Calu3 (cell line): ENCODE results near the gene ATPAF2. TPM values are rescaled to one million over a fixed set of nuclear protein-coding genes. Genes with fewer than 3 reads are reported as not detected.
"Not testable (repeated sequence)": the region's sequence is repeated elsewhere in the genome, so short reads cannot be mapped to it uniquely, and the experiment has no call there.

Experiments
- BruUV-seq: library from RNA; stranded (reverse); fragments of 400-500 nt; replicated peaks from 2 replicates; lab custom pipeline; 2021; lab: Mats Ljungman, UMichigan
- CTCF ChIA-PET: fragments of 300-600 bp; sonication (Branson Sonifier 250); formaldehyde crosslinking; loops from one replicate; lab custom pipeline; 2022; ENCODE audit warnings: antibody characterized with exemption; lab: Charles Lee
- DNase-seq: peaks from one replicate; pipeline ENCODE4 v3.0.0; 2022
- H3K27ac Mint-ChIP-seq: one replicate; pipeline ENCODE4 v1.8.0; 2022; ENCODE audit warnings: mixed read lengths; ENCODE audit not compliant: unreplicated experiment
- H3K27me3 Mint-ChIP-seq: one replicate; pipeline ENCODE4 v1.8.0; 2022; ENCODE audit warnings: mixed read lengths; ENCODE audit not compliant: unreplicated experiment
- H3K36me3 Mint-ChIP-seq: one replicate; pipeline ENCODE4 v1.8.0; 2022; ENCODE audit warnings: mild to moderate bottlenecking, moderate library complexity, mixed read lengths; ENCODE audit not compliant: insufficient read depth, unreplicated experiment
- H3K4me1 Mint-ChIP-seq: one replicate; pipeline ENCODE4 v1.8.0; 2022; ENCODE audit warnings: mild to moderate bottlenecking, low read depth, mixed read lengths; ENCODE audit not compliant: unreplicated experiment
- H3K4me3 Mint-ChIP-seq: one replicate; pipeline ENCODE4 v1.8.0; 2022; ENCODE audit warnings: mild to moderate bottlenecking, low read depth, moderate library complexity, mixed read lengths; ENCODE audit not compliant: unreplicated experiment
- H3K9me3 Mint-ChIP-seq: one replicate; pipeline ENCODE4 v1.8.0; 2022; ENCODE audit warnings: low read depth, mixed read lengths; ENCODE audit not compliant: unreplicated experiment
- CTCF ChIP-seq: fragments of 200-600 bp; IDR thresholded peaks from one replicate; pipeline ENCODE4 v1.8.0; 2022; ENCODE audit warnings: antibody characterized with exemption; ENCODE audit not compliant: unreplicated experiment
- intact Hi-C: fragments of 100-400 bp; cut with micrococcal nuclease; formaldehyde crosslinking; loops from one replicate; pipeline ENCODE4 v1.10.0; 2022; ENCODE audit not compliant: unreplicated experiment
- total RNA-seq: library from RNA; stranded (reverse); gene quantifications from 2 replicates; pipeline ENCODE4 v1.2.3, GENCODE V29; 2022

The ATPAF2 gene
- total RNA-seq, 1 experiment from 2014 or later: 17.7 TPM

GRCh38 chr17:18002171-18002570 lies 36.8 kb downstream of the ATPAF2 start:
- Mint-ChIP-seq H3K4me3 (no peak overlapping the region), H3K27ac (no peak overlapping the region), H3K9me3 (no peaks in the 10 kb centered on the region), H3K36me3 (peaks cover 4% of the 10 kb centered on the region), H3K27me3 (no peaks in the 10 kb centered on the region), H3K4me1 (no peaks in the 10 kb centered on the region)
- no TSS peak for BruUV-seq
- DNase-seq: no peak
- no peak for TF ChIP-seq CTCF
- intact Hi-C loops: no loop called here
- CTCF ChIA-PET: no interaction called here

GRCh38 chr17:18000030-18000408 lies 38.9 kb downstream of the ATPAF2 start:
- H3K4me1 Mint-ChIP-seq: no peaks in the 10 kb centered on the region
- no peaks in the 10 kb centered on the region for H3K27me3 Mint-ChIP-seq
- no peak for DNase-seq
- no peak for TF ChIP-seq CTCF
- intact Hi-C loops: no loop called here
- no peaks in the 10 kb centered on the region for H3K9me3 Mint-ChIP-seq
- no peak overlapping the region for H3K4me3 Mint-ChIP-seq
- no peaks in the 10 kb centered on the region for H3K36me3 Mint-ChIP-seq
- no TSS peak for BruUV-seq
- H3K27ac Mint-ChIP-seq: no peak overlapping the region
- CTCF ChIA-PET: no interaction called here

- H3K27me3 Mint-ChIP-seq: no peaks in the 10 kb centered on the region
- DNase-seq: no peak
These were observed 39.5 kb downstream of the ATPAF2 start for GRCh38 chr17:17999364-18000029.

GRCh38 chr17:17998934-17999333 lies 40.0 kb downstream of the ATPAF2 start:
- Mint-ChIP-seq H3K4me3 (no peak overlapping the region), H3K9me3 (no peaks in the 10 kb centered on the region), H3K27me3 (no peaks in the 10 kb centered on the region), H3K36me3 (no peaks in the 10 kb centered on the region), H3K27ac (no peak overlapping the region), H3K4me1 (no peaks in the 10 kb centered on the region)
- no TSS peak for BruUV-seq
- CTCF ChIA-PET: no interaction called here
- intact Hi-C loops: no loop called here
- TF ChIP-seq CTCF: no peak
- DNase-seq: no peak

More at GRCh38 chr17:17999364-18000029, 39.5 kb downstream of the ATPAF2 start:
- intact Hi-C loops: no loop called here
- no peak overlapping the region for H3K27ac Mint-ChIP-seq
- no peak for TF ChIP-seq CTCF
- H3K36me3 Mint-ChIP-seq: no peaks in the 10 kb centered on the region
- no peaks in the 10 kb centered on the region for H3K4me1 Mint-ChIP-seq
- CTCF ChIA-PET: no interaction called here
- H3K9me3 Mint-ChIP-seq: no peaks in the 10 kb centered on the region
- no peak overlapping the region for H3K4me3 Mint-ChIP-seq
- no TSS peak for BruUV-seq

GRCh38 chr17:17995887-17996286 lies 43.1 kb downstream of the ATPAF2 start:
- H3K27ac Mint-ChIP-seq, H3K9me3 Mint-ChIP-seq, H3K4me3 Mint-ChIP-seq, CTCF ChIA-PET, H3K4me1 Mint-ChIP-seq, intact Hi-C loops, H3K36me3 Mint-ChIP-seq, BruUV-seq, H3K27me3 Mint-ChIP-seq, DNase-seq: not testable (repeated sequence)
